ENCODE measurements around the gene GMDS.

Gene GMDS

GRCh38 chr6:2216794-2217383 is 28.5 kb downstream of the GMDS start:
- no peak for DNase-seq (ENCODE audit: low read depth)

GRCh38 chr6:2215342-2215741 is 30.1 kb downstream of the GMDS start:
- DNase-seq (ENCODE audit: low read depth), result no peak
- H3K4me3 ChIP-seq (ENCODE audit: low read depth, low read length), result no peak overlapping the region

More at GRCh38 chr6:2216794-2217383, 28.5 kb downstream of the GMDS start:
- no peak overlapping the region for H3K4me3 ChIP-seq (ENCODE audit: low read depth, low read length)

- no peak overlapping the region for H3K4me3 ChIP-seq (ENCODE audit: low read depth, low read length)
- DNase-seq (ENCODE audit: low read depth), result no peak
Observed at GRCh38 chr6:2213086-2213485, 32.3 kb downstream of the GMDS start.

- no peak overlapping the region for H3K4me3 ChIP-seq (ENCODE audit: low read depth, low read length)
- no peak for DNase-seq (ENCODE audit: low read depth)
Observed at GRCh38 chr6:2209226-2209809, 36.1 kb downstream of the GMDS start.

- no peak for DNase-seq (ENCODE audit: low read depth)
- no peak overlapping the region for H3K4me3 ChIP-seq (ENCODE audit: low read depth, low read length)
Observed at GRCh38 chr6:2208468-2208867, 36.9 kb downstream of the GMDS start.

- DNase-seq (ENCODE audit: low read depth), result no peak
- H3K4me3 ChIP-seq (ENCODE audit: low read depth, low read length), result no peak overlapping the region
Observed at GRCh38 chr6:2205396-2205795, 40.0 kb downstream of the GMDS start.

GRCh38 chr6:2204272-2204671 is 41.1 kb downstream of the GMDS start:
- no peak for DNase-seq (ENCODE audit: low read depth)
- no peak overlapping the region for H3K4me3 ChIP-seq (ENCODE audit: low read depth, low read length)

- no peak overlapping the region for H3K4me3 ChIP-seq (ENCODE audit: low read depth, low read length)
- no peak for DNase-seq (ENCODE audit: low read depth)
Observed at GRCh38 chr6:2203264-2203663, 42.1 kb downstream of the GMDS start.

- no peak overlapping the region for H3K4me3 ChIP-seq (ENCODE audit: low read depth, low read length)
- DNase-seq (ENCODE audit: low read depth), result no peak
Observed at GRCh38 chr6:2197984-2198383, 47.4 kb downstream of the GMDS start.

- peak; percentile 42 for DNase-seq (ENCODE audit: low read depth)
- H3K4me3 ChIP-seq (ENCODE audit: low read depth, low read length), result no peak overlapping the region
Observed at GRCh38 chr6:2197177-2197671, 48.2 kb downstream of the GMDS start.

GRCh38 chr6:2196079-2196679 is 49.2 kb downstream of the GMDS start:
- DNase-seq (ENCODE audit: low read depth), result no peak
- H3K4me3 ChIP-seq (ENCODE audit: low read depth, low read length), result no peak overlapping the region

GRCh38 chr6:2194643-2195042 is 50.8 kb downstream of the GMDS start:
- no peak for DNase-seq (ENCODE audit: low read depth)
- H3K4me3 ChIP-seq (ENCODE audit: low read depth, low read length), result no peak overlapping the region

GRCh38 chr6:2193931-2194330 is 51.5 kb downstream of the GMDS start:
- DNase-seq (ENCODE audit: low read depth), result no peak
- no peak overlapping the region for H3K4me3 ChIP-seq (ENCODE audit: low read depth, low read length)

- no peak for DNase-seq (ENCODE audit: low read depth)
Observed at GRCh38 chr6:2192976-2193375, 52.4 kb downstream of the GMDS start.

GRCh38 chr6:2191390-2191740 is 54.0 kb downstream of the GMDS start:
- no peak overlapping the region for H3K4me3 ChIP-seq (ENCODE audit: low read depth, low read length)
- DNase-seq (ENCODE audit: low read depth), result no peak

More at GRCh38 chr6:2192976-2193375, 52.4 kb downstream of the GMDS start:
- no peak overlapping the region for H3K4me3 ChIP-seq (ENCODE audit: low read depth, low read length)

GRCh38 chr6:2190661-2191389 is 54.6 kb downstream of the GMDS start:
- H3K4me3 ChIP-seq (ENCODE audit: low read depth, low read length), result no peak overlapping the region
- DNase-seq (ENCODE audit: low read depth), result no peak

GRCh38 chr6:2188856-2189384 is 56.5 kb downstream of the GMDS start:
- no peak for DNase-seq (ENCODE audit: low read depth)
- H3K4me3 ChIP-seq (ENCODE audit: low read depth, low read length), result no peak overlapping the region

GRCh38 chr6:2188397-2188796 is 57.0 kb downstream of the GMDS start:
- DNase-seq (ENCODE audit: low read depth), result no peak

GRCh38 chr6:2187826-2188225 is 57.6 kb downstream of the GMDS start:
- no peak for DNase-seq (ENCODE audit: low read depth)
- no peak overlapping the region for H3K4me3 ChIP-seq (ENCODE audit: low read depth, low read length)

More at GRCh38 chr6:2188397-2188796, 57.0 kb downstream of the GMDS start:
- no peak overlapping the region for H3K4me3 ChIP-seq (ENCODE audit: low read depth, low read length)

- no peak for DNase-seq (ENCODE audit: low read depth)
- H3K4me3 ChIP-seq (ENCODE audit: low read depth, low read length), result no peak overlapping the region
Observed at GRCh38 chr6:2186516-2186915, 58.9 kb downstream of the GMDS start.

Data from skeletal muscle cell (primary cell).